HepG2 (cell line): Measurements from ENCODE around the gene STK11. TPM values are rescaled to one million over a fixed set of nuclear protein-coding genes. Genes with fewer than 3 reads are reported as not detected.

ENCODE experiments used
- AGO1 ChIP-seq: fragments of 200-400 bp; formaldehyde crosslinking; IDR thresholded peaks from 2 replicates; pipeline ENCODE4 v1.6.1; 2017; ENCODE audit warnings: mild to moderate bottlenecking, low read depth, low read length, moderate library complexity; ENCODE audit not compliant: poor library complexity, severe bottlenecking
- CCDC6 ChIP-seq: sonication (generic); formaldehyde crosslinking; IDR thresholded peaks from 2 replicates; pipeline ENCODE4 v1.8.1; 2022; ENCODE audit warnings: mild to moderate bottlenecking, missing genetic modification reagents, moderate library complexity
- GTF2F1 ChIP-seq: fragments of 150-350 bp; IDR thresholded peaks from 2 replicates; pipeline ENCODE4 v1.6.1; 2014; ENCODE audit warnings: low read length
- HES4 ChIP-seq: sonication (generic); formaldehyde crosslinking; IDR thresholded peaks from 2 replicates; pipeline ENCODE4 v1.9.0; 2021; ENCODE audit warnings: mild to moderate bottlenecking, missing genetic modification reagents, borderline replicate concordance
- MAFK ChIP-seq, 2 experiments: IDR thresholded peaks in 1 of 2; conservative IDR thresholded peaks in 1 of 2; 2 replicates each; pipeline ENCODE4 v1.6.1; 2011; ENCODE audit warnings: improper control_type of control experiment in 2 of 2, low read length in 2 of 2
- MEIS2 ChIP-seq: sonication (generic); formaldehyde crosslinking; IDR thresholded peaks from 2 replicates; pipeline ENCODE4 v1.9.0; 2021; ENCODE audit warnings: mild to moderate bottlenecking, missing genetic modification reagents
- NFYB ChIP-seq: sonication (generic); formaldehyde crosslinking; IDR thresholded peaks from 2 replicates; pipeline ENCODE4 v1.4.0; 2020; ENCODE audit warnings: missing genetic modification reagents
- NR2F2 ChIP-seq: IDR thresholded peaks from 2 replicates; pipeline ENCODE4 v1.6.1; 2012; ENCODE audit warnings: low read depth, inconsistent platforms, borderline replicate concordance
- RBM22 ChIP-seq: fragments of 200-400 bp; formaldehyde crosslinking; optimal IDR thresholded peaks from 2 replicates; pipeline ENCODE3; 2017; ENCODE audit warnings: mild to moderate bottlenecking, low read length, moderate library complexity
- RORA ChIP-seq: sonication (generic); formaldehyde crosslinking; IDR thresholded peaks from 2 replicates; pipeline ENCODE4 v1.5.0; 2020; ENCODE audit warnings: mild to moderate bottlenecking, missing genetic modification reagents, moderate library complexity
- SIN3A ChIP-seq: IDR thresholded peaks from 2 replicates; pipeline ENCODE4 v1.6.1; 2011; ENCODE audit warnings: low read depth, mild to moderate bottlenecking, control low read depth, low read length, borderline replicate concordance
- ZNF430 ChIP-seq: sonication (generic); formaldehyde crosslinking; IDR thresholded peaks from 2 replicates; pipeline ENCODE4 v1.9.0; 2021; ENCODE audit warnings: mild to moderate bottlenecking, missing genetic modification reagents
- ZNF619 ChIP-seq: sonication (generic); formaldehyde crosslinking; IDR thresholded peaks from 2 replicates; pipeline ENCODE4 v1.4.0; 2020; ENCODE audit warnings: mild to moderate bottlenecking, missing genetic modification reagents
- ZSCAN31 ChIP-seq: sonication (generic); formaldehyde crosslinking; IDR thresholded peaks from 2 replicates; pipeline ENCODE4 v1.5.0; 2020; ENCODE audit warnings: low read depth, mild to moderate bottlenecking, missing genetic modification reagents
- polyA plus RNA-seq, 8 experiments: library from polyadenylated mRNA; depleted of rRNA in 3 of 8; stranded (reverse) in 7 of 8; unstranded in 1 of 8; fragments of >200 nt; fragmentation: Illumina TruSeq in 4 of 8; extraction: Trizol in 4 of 8; gene quantifications; 2 replicates each; pipeline versions ENCODE4 v1.2.1 to v1.2.3, GENCODE V29; 2011 to 2016; ENCODE audit warnings: low read depth in 4 of 8, missing spikeins in 1 of 8, mixed read lengths in 1 of 8; ENCODE audit not compliant: insufficient read depth in 1 of 8
- total RNA-seq, 5 experiments: library from RNA; depleted of rRNA; stranded (reverse); fragments of >200 nt; fragmentation: Illumina TruSeq; extraction: Trizol; gene quantifications; 2 replicates each; pipeline ENCODE4 v1.2.3, GENCODE V29; 2016; ENCODE audit warnings: low read depth in 1 of 5
- TF ChIP-seq, protein P1 (sequence below): sonication (generic); formaldehyde crosslinking; IDR thresholded peaks from 2 replicates; pipeline ENCODE4 v1.5.1; 2020; ENCODE audit warnings: mild to moderate bottlenecking, missing genetic modification reagents, borderline replicate concordance
- TF ChIP-seq, protein P2 (sequence below): sonication (generic); formaldehyde crosslinking; IDR thresholded peaks from 2 replicates; pipeline ENCODE4 v1.5.0; 2020; ENCODE audit warnings: missing genetic modification reagents, mild to moderate bottlenecking, borderline replicate concordance
- TF ChIP-seq, protein P3 (sequence below): sonication (generic); formaldehyde crosslinking; IDR thresholded peaks from 2 replicates; pipeline ENCODE4 v1.8.0; 2022; ENCODE audit warnings: missing genetic modification reagents, mild to moderate bottlenecking, inconsistent platforms, borderline replicate concordance
- TF ChIP-seq, protein P4 (sequence below): sonication (generic); formaldehyde crosslinking; IDR thresholded peaks from 2 replicates; pipeline ENCODE4 v1.4.0; 2020; ENCODE audit warnings: mild to moderate bottlenecking, missing genetic modification reagents
- TF ChIP-seq, protein P5 (sequence below): sonication (generic); formaldehyde crosslinking; IDR thresholded peaks from 2 replicates; pipeline ENCODE4 v1.4.0; 2020; ENCODE audit warnings: missing genetic modification reagents

Gene STK11
- total and polyA plus RNA-seq, 2 of the 13 experiments (the other 11 are each of a cell fraction or from before 2014, with no cell fraction given): 27.5 to 43.6 TPM

DNA sequence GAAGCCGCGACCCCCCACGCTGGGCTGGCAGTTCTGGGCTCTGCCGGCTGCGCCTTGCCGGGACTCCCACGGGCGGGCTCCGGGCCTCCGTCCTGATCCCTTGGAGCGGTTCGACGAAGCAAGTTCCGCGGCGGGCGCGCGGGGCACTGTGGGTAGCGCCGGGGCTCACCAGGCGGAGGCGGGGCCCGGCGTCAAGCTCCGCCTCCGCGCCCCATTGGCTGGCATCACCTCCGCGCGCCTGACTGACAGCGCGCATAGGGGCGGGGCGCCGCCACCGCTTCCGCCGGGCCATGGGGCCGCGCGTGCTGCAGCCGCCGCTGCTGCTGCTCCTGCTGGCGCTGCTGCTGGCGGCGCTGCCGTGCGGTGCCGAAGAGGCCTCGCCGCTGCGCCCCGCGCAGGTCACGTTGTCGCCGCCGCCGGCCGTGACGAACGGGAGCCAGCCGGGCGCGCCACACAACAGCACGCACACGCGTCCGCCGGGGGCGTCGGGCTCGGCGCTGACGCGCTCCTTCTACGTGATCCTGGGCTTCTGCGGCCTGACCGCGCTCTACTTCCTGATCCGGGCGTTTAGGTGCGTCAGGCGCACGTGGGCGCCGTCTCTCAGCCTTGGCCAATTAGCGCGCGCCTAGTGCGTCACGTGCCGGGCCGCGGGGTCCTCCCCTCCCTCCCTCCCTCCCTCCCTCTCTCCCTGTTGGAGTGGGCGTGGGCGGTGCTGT is 69.8 kb downstream of the STK11 start, which contains the start of gene FAM174C (continued):
- peak; percentile 90 for TF ChIP-seq RBM22
- no peak for TF ChIP-seq MEIS2 (CRISPR knock-in tag)
- TF ChIP-seq, protein P1, sequence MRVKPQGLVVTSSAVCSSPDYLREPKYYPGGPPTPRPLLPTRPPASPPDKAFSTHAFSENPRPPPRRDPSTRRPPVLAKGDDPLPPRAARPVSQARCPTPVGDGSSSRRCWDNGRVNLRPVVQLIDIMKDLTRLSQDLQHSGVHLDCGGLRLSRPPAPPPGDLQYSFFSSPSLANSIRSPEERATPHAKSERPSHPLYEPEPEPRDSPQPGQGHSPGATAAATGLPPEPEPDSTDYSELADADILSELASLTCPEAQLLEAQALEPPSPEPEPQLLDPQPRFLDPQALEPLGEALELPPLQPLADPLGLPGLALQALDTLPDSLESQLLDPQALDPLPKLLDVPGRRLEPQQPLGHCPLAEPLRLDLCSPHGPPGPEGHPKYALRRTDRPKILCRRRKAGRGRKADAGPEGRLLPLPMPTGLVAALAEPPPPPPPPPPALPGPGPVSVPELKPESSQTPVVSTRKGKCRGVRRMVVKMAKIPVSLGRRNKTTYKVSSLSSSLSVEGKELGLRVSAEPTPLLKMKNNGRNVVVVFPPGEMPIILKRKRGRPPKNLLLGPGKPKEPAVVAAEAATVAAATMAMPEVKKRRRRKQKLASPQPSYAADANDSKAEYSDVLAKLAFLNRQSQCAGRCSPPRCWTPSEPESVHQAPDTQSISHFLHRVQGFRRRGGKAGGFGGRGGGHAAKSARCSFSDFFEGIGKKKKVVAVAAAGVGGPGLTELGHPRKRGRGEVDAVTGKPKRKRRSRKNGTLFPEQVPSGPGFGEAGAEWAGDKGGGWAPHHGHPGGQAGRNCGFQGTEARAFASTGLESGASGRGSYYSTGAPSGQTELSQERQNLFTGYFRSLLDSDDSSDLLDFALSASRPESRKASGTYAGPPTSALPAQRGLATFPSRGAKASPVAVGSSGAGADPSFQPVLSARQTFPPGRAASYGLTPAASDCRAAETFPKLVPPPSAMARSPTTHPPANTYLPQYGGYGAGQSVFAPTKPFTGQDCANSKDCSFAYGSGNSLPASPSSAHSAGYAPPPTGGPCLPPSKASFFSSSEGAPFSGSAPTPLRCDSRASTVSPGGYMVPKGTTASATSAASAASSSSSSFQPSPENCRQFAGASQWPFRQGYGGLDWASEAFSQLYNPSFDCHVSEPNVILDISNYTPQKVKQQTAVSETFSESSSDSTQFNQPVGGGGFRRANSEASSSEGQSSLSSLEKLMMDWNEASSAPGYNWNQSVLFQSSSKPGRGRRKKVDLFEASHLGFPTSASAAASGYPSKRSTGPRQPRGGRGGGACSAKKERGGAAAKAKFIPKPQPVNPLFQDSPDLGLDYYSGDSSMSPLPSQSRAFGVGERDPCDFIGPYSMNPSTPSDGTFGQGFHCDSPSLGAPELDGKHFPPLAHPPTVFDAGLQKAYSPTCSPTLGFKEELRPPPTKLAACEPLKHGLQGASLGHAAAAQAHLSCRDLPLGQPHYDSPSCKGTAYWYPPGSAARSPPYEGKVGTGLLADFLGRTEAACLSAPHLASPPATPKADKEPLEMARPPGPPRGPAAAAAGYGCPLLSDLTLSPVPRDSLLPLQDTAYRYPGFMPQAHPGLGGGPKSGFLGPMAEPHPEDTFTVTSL (CRISPR knock-in tag): no peak
- TF ChIP-seq MAFK (conservative IDR thresholded peaks at IDR 0.05 in 1 of 2, IDR thresholded peaks at IDR 0.05 in 1 of 2; ENCODE audit: low read length in 2 of 2): no peak
- TF ChIP-seq, protein P2, sequence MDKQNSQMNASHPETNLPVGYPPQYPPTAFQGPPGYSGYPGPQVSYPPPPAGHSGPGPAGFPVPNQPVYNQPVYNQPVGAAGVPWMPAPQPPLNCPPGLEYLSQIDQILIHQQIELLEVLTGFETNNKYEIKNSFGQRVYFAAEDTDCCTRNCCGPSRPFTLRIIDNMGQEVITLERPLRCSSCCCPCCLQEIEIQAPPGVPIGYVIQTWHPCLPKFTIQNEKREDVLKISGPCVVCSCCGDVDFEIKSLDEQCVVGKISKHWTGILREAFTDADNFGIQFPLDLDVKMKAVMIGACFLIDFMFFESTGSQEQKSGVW (CRISPR knock-in tag): 0 out of 2 replicates have a peak, but pooled peaks have one; percentile 61
- no peak for TF ChIP-seq GTF2F1
- peak; percentile 99 for TF ChIP-seq AGO1
- TF ChIP-seq, protein P3, sequence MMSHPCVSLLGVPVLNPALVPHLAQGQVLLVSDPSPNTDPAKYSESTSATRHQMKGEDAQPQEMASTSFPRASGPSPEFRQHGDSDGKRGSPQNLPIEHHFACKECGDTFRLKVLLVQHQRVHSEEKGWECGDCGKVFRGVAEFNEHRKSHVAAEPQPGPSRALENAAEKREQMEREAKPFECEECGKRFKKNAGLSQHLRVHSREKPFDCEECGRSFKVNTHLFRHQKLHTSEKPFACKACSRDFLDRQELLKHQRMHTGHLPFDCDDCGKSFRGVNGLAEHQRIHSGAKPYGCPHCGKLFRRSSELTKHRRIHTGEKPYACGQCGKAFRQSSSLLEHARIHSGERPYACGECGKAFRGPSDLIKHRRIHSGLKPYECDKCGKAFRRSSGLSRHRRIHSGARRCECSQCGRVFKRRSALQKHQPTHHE (CRISPR knock-in tag): peak; percentile 16; the same call in 1 of the 2 replicates
- TF ChIP-seq, protein P4, sequence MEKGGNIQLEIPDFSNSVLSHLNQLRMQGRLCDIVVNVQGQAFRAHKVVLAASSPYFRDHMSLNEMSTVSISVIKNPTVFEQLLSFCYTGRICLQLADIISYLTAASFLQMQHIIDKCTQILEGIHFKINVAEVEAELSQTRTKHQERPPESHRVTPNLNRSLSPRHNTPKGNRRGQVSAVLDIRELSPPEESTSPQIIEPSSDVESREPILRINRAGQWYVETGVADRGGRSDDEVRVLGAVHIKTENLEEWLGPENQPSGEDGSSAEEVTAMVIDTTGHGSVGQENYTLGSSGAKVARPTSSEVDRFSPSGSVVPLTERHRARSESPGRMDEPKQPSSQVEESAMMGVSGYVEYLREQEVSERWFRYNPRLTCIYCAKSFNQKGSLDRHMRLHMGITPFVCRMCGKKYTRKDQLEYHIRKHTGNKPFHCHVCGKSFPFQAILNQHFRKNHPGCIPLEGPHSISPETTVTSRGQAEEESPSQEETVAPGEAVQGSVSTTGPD (CRISPR knock-in tag): no peak
- TF ChIP-seq ZNF619 (CRISPR knock-in tag): no peak
- no peak for TF ChIP-seq ZNF430 (CRISPR knock-in tag)
- peak; percentile 79 for TF ChIP-seq NFYB (CRISPR knock-in tag)
- peak; percentile 98 for TF ChIP-seq CCDC6 (CRISPR knock-in tag)
- TF ChIP-seq, protein P5, sequence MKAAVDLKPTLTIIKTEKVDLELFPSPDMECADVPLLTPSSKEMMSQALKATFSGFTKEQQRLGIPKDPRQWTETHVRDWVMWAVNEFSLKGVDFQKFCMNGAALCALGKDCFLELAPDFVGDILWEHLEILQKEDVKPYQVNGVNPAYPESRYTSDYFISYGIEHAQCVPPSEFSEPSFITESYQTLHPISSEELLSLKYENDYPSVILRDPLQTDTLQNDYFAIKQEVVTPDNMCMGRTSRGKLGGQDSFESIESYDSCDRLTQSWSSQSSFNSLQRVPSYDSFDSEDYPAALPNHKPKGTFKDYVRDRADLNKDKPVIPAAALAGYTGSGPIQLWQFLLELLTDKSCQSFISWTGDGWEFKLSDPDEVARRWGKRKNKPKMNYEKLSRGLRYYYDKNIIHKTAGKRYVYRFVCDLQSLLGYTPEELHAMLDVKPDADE (CRISPR knock-in tag): no peak; the same call in 1 of the 2 replicates
- TF ChIP-seq HES4 (CRISPR knock-in tag): no peak
- TF ChIP-seq ZSCAN31: no peak
- TF ChIP-seq RORA (CRISPR knock-in tag): 0 out of 2 replicates have a peak, but pooled peaks have one; percentile 35
- no peak; the same call in 1 of the 2 replicates for TF ChIP-seq SIN3A
- no peak; the same call in 1 of the 2 replicates for TF ChIP-seq NR2F2
